RWPE2 (cell line): ENCODE results near the gene PADI4.
"Not testable (repeated sequence)": the region's sequence is repeated elsewhere in the genome, so short reads cannot be mapped to it uniquely, and the experiment has no call there.

Experiments used
- ATAC-seq: fragments of 200-7000 bp; cut with Tn5 transposase; 3 replicates; pipeline ENCODE4 v1.9.1; 2021; ENCODE audit warnings: low read depth
- DNase-seq: peaks from one replicate; pipeline ENCODE4 v3.0.0-alpha.2; 2020; ENCODE audit warnings: low spot score
- H3K27ac ChIP-seq: fragments of 450-650 bp; 2 replicates; pipeline ENCODE4 v1.5.1; 2017; ENCODE audit warnings: mild to moderate bottlenecking; ENCODE audit not compliant: poor library complexity, severe bottlenecking
- H3K27me3 ChIP-seq: fragments of 250-450 bp; sonication (Bioruptor Pico); 2 replicates; pipeline ENCODE4 v1.5.1; 2021; ENCODE audit warnings: mild to moderate bottlenecking, moderate library complexity; ENCODE audit not compliant: insufficient read depth, poor library complexity, severe bottlenecking
- H3K36me3 ChIP-seq: fragments of 250-450 bp; sonication (Bioruptor Pico); 2 replicates; pipeline ENCODE4 v1.5.1; 2020; ENCODE audit warnings: low read depth, mild to moderate bottlenecking, moderate library complexity
- H3K4me1 ChIP-seq: fragments of 250-450 bp; sonication (Bioruptor Pico); 2 replicates; pipeline ENCODE4 v1.5.1; 2021; ENCODE audit warnings: mild to moderate bottlenecking, moderate library complexity; ENCODE audit not compliant: insufficient read depth, poor library complexity, severe bottlenecking
- H3K4me3 ChIP-seq: fragments of 250-450 bp; sonication (Bioruptor Pico); 2 replicates; pipeline ENCODE4 v1.5.1; 2021; ENCODE audit warnings: mild to moderate bottlenecking, moderate library complexity; ENCODE audit not compliant: severe bottlenecking
- H3K9me3 ChIP-seq: fragments of 250-450 bp; sonication (Bioruptor Pico); 2 replicates; pipeline ENCODE4 v1.5.1; 2021; ENCODE audit warnings: mild to moderate bottlenecking, moderate library complexity; ENCODE audit not compliant: severe bottlenecking
- TF ChIP-seq, protein P1 (sequence below): fragments of 450-650 bp; IDR thresholded peaks from one replicate; pipeline ENCODE4 v1.5.1; 2017; ENCODE audit warnings: mild to moderate bottlenecking, moderate library complexity; ENCODE audit not compliant: poor library complexity, severe bottlenecking

The PADI4 gene

GRCh38 chr1:17318262-17318661 is 10.3 kb downstream of the PADI4 start:
- Histone ChIP-seq H3K4me1 (no peaks in the 10 kb centered on the region), H3K36me3 (no peaks in the 10 kb centered on the region), H3K9me3 (no peaks in the 10 kb centered on the region), H3K4me3 (no peak overlapping the region), H3K27ac (no peak overlapping the region), H3K27me3 (no peaks in the 10 kb centered on the region)
- ATAC-seq = no peak
- no peak for DNase-seq
- TF ChIP-seq, protein P1, sequence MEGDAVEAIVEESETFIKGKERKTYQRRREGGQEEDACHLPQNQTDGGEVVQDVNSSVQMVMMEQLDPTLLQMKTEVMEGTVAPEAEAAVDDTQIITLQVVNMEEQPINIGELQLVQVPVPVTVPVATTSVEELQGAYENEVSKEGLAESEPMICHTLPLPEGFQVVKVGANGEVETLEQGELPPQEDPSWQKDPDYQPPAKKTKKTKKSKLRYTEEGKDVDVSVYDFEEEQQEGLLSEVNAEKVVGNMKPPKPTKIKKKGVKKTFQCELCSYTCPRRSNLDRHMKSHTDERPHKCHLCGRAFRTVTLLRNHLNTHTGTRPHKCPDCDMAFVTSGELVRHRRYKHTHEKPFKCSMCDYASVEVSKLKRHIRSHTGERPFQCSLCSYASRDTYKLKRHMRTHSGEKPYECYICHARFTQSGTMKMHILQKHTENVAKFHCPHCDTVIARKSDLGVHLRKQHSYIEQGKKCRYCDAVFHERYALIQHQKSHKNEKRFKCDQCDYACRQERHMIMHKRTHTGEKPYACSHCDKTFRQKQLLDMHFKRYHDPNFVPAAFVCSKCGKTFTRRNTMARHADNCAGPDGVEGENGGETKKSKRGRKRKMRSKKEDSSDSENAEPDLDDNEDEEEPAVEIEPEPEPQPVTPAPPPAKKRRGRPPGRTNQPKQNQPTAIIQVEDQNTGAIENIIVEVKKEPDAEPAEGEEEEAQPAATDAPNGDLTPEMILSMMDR = no peak

- H3K27me3 ChIP-seq = no peaks in the 10 kb centered on the region
- no peaks in the 10 kb centered on the region for H3K36me3 ChIP-seq
- TF ChIP-seq, protein P1 = no peak
- H3K4me1 ChIP-seq = no peaks in the 10 kb centered on the region
- no peak overlapping the region for H3K4me3 ChIP-seq
- DNase-seq = no peak
- no peak for ATAC-seq
- no peaks in the 10 kb centered on the region for H3K9me3 ChIP-seq
- no peak overlapping the region for H3K27ac ChIP-seq
Observed at GRCh38 chr1:17319561-17320350, 11.8 kb downstream of the PADI4 start.

DNA sequence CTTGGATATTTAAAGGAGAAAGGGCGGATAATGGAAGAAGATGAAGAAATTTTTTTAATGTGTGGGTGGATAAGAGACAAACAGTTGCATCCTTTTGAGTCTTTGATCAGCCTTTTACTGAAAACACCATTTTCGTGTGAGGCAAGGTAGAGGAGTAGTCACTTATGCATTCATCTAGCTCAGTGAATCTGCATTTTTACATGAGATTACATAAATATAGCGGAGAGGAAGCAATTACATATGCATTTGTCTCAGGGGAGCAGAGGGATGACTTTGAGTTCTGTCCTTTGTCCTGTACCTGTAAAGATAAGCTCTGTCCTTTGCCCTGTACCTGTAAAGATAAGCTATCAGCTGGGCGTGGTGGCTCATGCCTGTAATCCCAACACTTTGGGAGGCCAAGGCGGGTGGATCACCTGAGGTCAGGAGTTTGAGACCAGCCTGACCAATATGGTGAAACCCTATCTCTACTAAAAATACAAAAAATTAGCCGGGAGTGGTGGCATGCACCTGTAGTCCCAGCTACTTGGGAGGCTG is 13.9 kb downstream of the PADI4 start:
- not testable (repeated sequence) for ATAC-seq, H3K36me3 ChIP-seq, H3K27me3 ChIP-seq, H3K4me3 ChIP-seq, H3K4me1 ChIP-seq, DNase-seq, H3K27ac ChIP-seq, H3K9me3 ChIP-seq

GRCh38 chr1:17328855-17329254 is 20.9 kb downstream of the PADI4 start:
- TF ChIP-seq, protein P1 = no peak
- H3K4me3 ChIP-seq = no peak overlapping the region
- H3K27ac ChIP-seq = no peak overlapping the region
- DNase-seq (no peak), ATAC-seq (no peak)
- H3K9me3 ChIP-seq = no peaks in the 10 kb centered on the region
- no peaks in the 10 kb centered on the region for H3K4me1 ChIP-seq
- H3K36me3 ChIP-seq = no peaks in the 10 kb centered on the region
- H3K27me3 ChIP-seq = no peaks in the 10 kb centered on the region

GRCh38 chr1:17329610-17330009 is 21.6 kb downstream of the PADI4 start:
- no peak for DNase-seq
- H3K27ac ChIP-seq = no peak overlapping the region

More at GRCh38 chr1:17329610-17330009, 21.6 kb downstream of the PADI4 start:
- H3K4me1 ChIP-seq = no peaks in the 10 kb centered on the region
- no peaks in the 10 kb centered on the region for H3K36me3 ChIP-seq
- ATAC-seq = no peak
- TF ChIP-seq, protein P1 = no peak
- H3K9me3 ChIP-seq = no peaks in the 10 kb centered on the region
- no peaks in the 10 kb centered on the region for H3K27me3 ChIP-seq
- H3K4me3 ChIP-seq = no peak overlapping the region
